IMR-90 (cell line): ENCODE data around the gene STXBP6. TPM values are rescaled to one million over a fixed set of nuclear protein-coding genes. Genes with fewer than 3 reads are reported as not detected.

Experiments
- ATAC-seq: fragments of 200-7000 bp; cut with Tn5 transposase; 2 replicates; pipeline ENCODE4 v1.9.1; 2020; ENCODE audit warnings: low read depth, mild to moderate bottlenecking, moderate library complexity
- BruUV-seq: library from RNA; stranded (reverse); fragments of 400-500 nt; replicated peaks from 2 replicates; lab custom pipeline; 2021; lab: Mats Ljungman, UMichigan
- CTCF ChIA-PET: fragments of 300-600 bp; formaldehyde crosslinking; extraction: SDS; loops from one replicate; lab custom pipeline; 2021; ENCODE audit warnings: antibody characterized with exemption; lab: Yijun Ruan, JAX
- POLR2A ChIA-PET: fragments of 300-600 bp; sonication (Branson Sonifier 250); formaldehyde crosslinking; loops from one replicate; lab custom pipeline; 2022; ENCODE audit warnings: antibody characterized with exemption; ENCODE audit not compliant: unreplicated experiment; lab: Charles Lee
- DNase-seq: peaks from one replicate; pipeline ENCODE4 v3.0.0; 2013
- H2AFZ ChIP-seq: replicated peaks from 2 replicates; pipeline ENCODE3; 2013; ENCODE audit warnings: low read length, mild to moderate bottlenecking; ENCODE audit not compliant: poor library complexity
- H2AK5ac ChIP-seq: 2 replicates; pipeline ENCODE4 v1.6.1; 2013; ENCODE audit warnings: low read depth, low read length, inconsistent platforms
- H2AK9ac ChIP-seq: replicated peaks from 2 replicates; pipeline ENCODE3; 2013; ENCODE audit warnings: mild to moderate bottlenecking, low read depth, low read length, moderate library complexity; ENCODE audit not compliant: poor library complexity
- H2BK120ac ChIP-seq: 2 replicates; pipeline ENCODE4 v1.6.1; 2013; ENCODE audit warnings: low read depth, low read length, inconsistent platforms
- H2BK15ac ChIP-seq: 3 replicates; pipeline ENCODE4 v1.6.1; 2013; ENCODE audit warnings: low read depth, low read length, inconsistent platforms
- H2BK20ac ChIP-seq: 2 replicates; pipeline ENCODE4 v1.6.1; 2013; ENCODE audit warnings: low read depth, mild to moderate bottlenecking, inconsistent platforms, low read length, moderate library complexity
- H2BK5ac ChIP-seq: 2 replicates; pipeline ENCODE4 v1.6.1; 2013; ENCODE audit warnings: mild to moderate bottlenecking, low read depth, low read length, inconsistent platforms; ENCODE audit not compliant: poor library complexity, severe bottlenecking
- H3K14ac ChIP-seq: replicated peaks from 2 replicates; pipeline ENCODE4 v1.6.1; 2013; ENCODE audit warnings: low read depth, low read length, inconsistent platforms
- H3K18ac ChIP-seq: 2 replicates; pipeline ENCODE4 v1.6.1; 2013; ENCODE audit warnings: low read depth, low read length, control low read depth
- H3K23ac ChIP-seq: 2 replicates; pipeline ENCODE4 v1.6.1; 2013; ENCODE audit warnings: low read depth, low read length, inconsistent platforms
- H3K27ac ChIP-seq: 2 replicates; pipeline ENCODE4 v1.5.1; 2013; ENCODE audit warnings: mild to moderate bottlenecking, control low read depth, low read length; ENCODE audit not compliant: insufficient read depth
- H3K27me3 ChIP-seq: 2 replicates; pipeline ENCODE4 v1.6.1; 2013; ENCODE audit warnings: low read length; ENCODE audit not compliant: control insufficient read depth, insufficient read depth
- H3K36me3 ChIP-seq: 2 replicates; pipeline ENCODE4 v1.6.1; 2013; ENCODE audit warnings: low read length, mixed read lengths; ENCODE audit not compliant: control insufficient read depth, insufficient read depth
- H3K4ac ChIP-seq: 2 replicates; pipeline ENCODE4 v1.6.1; 2013; ENCODE audit warnings: low read depth, low read length, inconsistent platforms
- H3K4me1 ChIP-seq: 2 replicates; pipeline ENCODE4 v1.6.1; 2013; ENCODE audit warnings: low read length, mixed read lengths; ENCODE audit not compliant: control insufficient read depth, insufficient read depth
- H3K4me2 ChIP-seq: 2 replicates; pipeline ENCODE4 v1.6.1; 2013; ENCODE audit warnings: low read depth, mild to moderate bottlenecking, control low read depth, low read length, moderate library complexity
- H3K4me3 ChIP-seq: 2 replicates; pipeline ENCODE4 v1.5.1; 2013; ENCODE audit warnings: low read depth, mild to moderate bottlenecking, control low read depth, low read length, moderate library complexity; ENCODE audit not compliant: insufficient read depth
- H3K56ac ChIP-seq: 2 replicates; pipeline ENCODE4 v1.6.1; 2013; ENCODE audit warnings: low read length, inconsistent platforms; ENCODE audit not compliant: insufficient read depth; ENCODE audit errors: extremely low read depth
- H3K79me1 ChIP-seq, 2 experiments: 2 replicates each; pipeline ENCODE4 v1.6.1; 2013; ENCODE audit warnings: low read length in 2 of 2, inconsistent platforms in 1 of 2, low read depth in 1 of 2
- H3K9ac ChIP-seq: 2 replicates; pipeline ENCODE4 v1.6.1; 2013; ENCODE audit warnings: low read depth, low read length, control low read depth
- H3K9me1 ChIP-seq: 2 replicates; pipeline ENCODE4 v1.6.1; 2013; ENCODE audit warnings: low read length, inconsistent platforms; ENCODE audit not compliant: insufficient read depth
- H3K9me3 ChIP-seq: 2 replicates; pipeline ENCODE4 v1.6.1; 2013; ENCODE audit warnings: low read length; ENCODE audit not compliant: control insufficient read depth, insufficient read depth
- H4K20me1 ChIP-seq: 2 replicates; pipeline ENCODE4 v1.6.1; 2013; ENCODE audit warnings: low read length, inconsistent platforms; ENCODE audit not compliant: insufficient read depth
- H4K5ac ChIP-seq: 2 replicates; pipeline ENCODE4 v1.6.1; 2013; ENCODE audit warnings: mild to moderate bottlenecking, low read depth, low read length, control low read depth
- H4K8ac ChIP-seq, 2 experiments: 2 replicates each; pipeline ENCODE4 v1.6.1; 2013; ENCODE audit warnings: low read depth in 2 of 2, low read length in 2 of 2, control low read depth in 1 of 2, inconsistent platforms in 1 of 2
- H4K91ac ChIP-seq: 2 replicates; pipeline ENCODE4 v1.6.1; 2013; ENCODE audit warnings: low read depth, low read length, inconsistent platforms; ENCODE audit not compliant: insufficient read depth
- BHLHE40 ChIP-seq: fragments of 150-350 bp; IDR thresholded peaks from 2 replicates; pipeline ENCODE4 v1.6.1; 2016; ENCODE audit warnings: mild to moderate bottlenecking, low read depth, low read length
- CEBPB ChIP-seq: IDR thresholded peaks from 2 replicates; pipeline ENCODE4 v1.6.1; 2012; ENCODE audit warnings: low read depth, low read length, improper control_type of control experiment
- CHD1 ChIP-seq: IDR thresholded peaks from 2 replicates; pipeline ENCODE4 v1.6.1; 2012; ENCODE audit warnings: low read depth, low read length, improper control_type of control experiment
- ELK1 ChIP-seq: fragments of 150-350 bp; IDR thresholded peaks from 2 replicates; pipeline ENCODE4 v1.6.1; 2016; ENCODE audit warnings: low read depth, mild to moderate bottlenecking, low read length, moderate library complexity, borderline replicate concordance
- MAFK ChIP-seq: IDR thresholded peaks from 2 replicates; pipeline ENCODE4 v1.6.1; 2012; ENCODE audit warnings: low read depth, low read length, improper control_type of control experiment
- MAZ ChIP-seq: IDR thresholded peaks from 2 replicates; pipeline ENCODE4 v1.6.1; 2012; ENCODE audit warnings: low read depth, mild to moderate bottlenecking, low read length, improper control_type of control experiment, moderate library complexity, borderline replicate concordance
- MXI1 ChIP-seq: IDR thresholded peaks from 2 replicates; pipeline ENCODE4 v1.6.1; 2012; ENCODE audit warnings: low read depth, mild to moderate bottlenecking, low read length, moderate library complexity, borderline replicate concordance
- RAD21 ChIP-seq: IDR thresholded peaks from 2 replicates; pipeline ENCODE4 v1.6.1; 2012; ENCODE audit warnings: low read length, improper control_type of control experiment
- RCOR1 ChIP-seq: IDR thresholded peaks from 2 replicates; pipeline ENCODE4 v1.6.1; 2012; ENCODE audit warnings: mild to moderate bottlenecking, low read length, improper control_type of control experiment; ENCODE audit not compliant: insufficient replicate concordance
- WGBS, 2 experiments: methylation state at CpG; one replicate each; pipeline versions ENCODE4 v1.1.5 to v1.1.7; 2013; ENCODE audit warnings: missing lambda C conversion rate in 2 of 2; ENCODE audit not compliant: insufficient read length in 1 of 2; ENCODE audit errors: extremely low coverage in 2 of 2; 5-methylcytosine and 5-hydroxymethylcytosine counted together
- dilution Hi-C: fragments of 300-500 bp; cut with HindIII; formaldehyde crosslinking; loops from one replicate; pipeline ENCODE4 v1.14.3; 2018; ENCODE audit warnings: low sequenced_read_pairs; ENCODE audit not compliant: unreplicated experiment
- in situ Hi-C: fragments of 300-500 bp; cut with MboI; formaldehyde crosslinking; loops from 3 replicates; pipeline ENCODE4 v1.14.3; 2019; ENCODE audit warnings: low sequenced_read_pairs, inconsistent platforms, mixed read lengths
- intact Hi-C: fragments of 100-400 bp; cut with micrococcal nuclease; formaldehyde crosslinking; loops from 2 replicates; pipeline ENCODE4 v1.10.0; 2022
- polyA plus RNA-seq, 3 experiments: library from polyadenylated mRNA; depleted of rRNA; stranded (reverse); fragments of >200 nt; gene quantifications; 2 replicates each; pipeline ENCODE4 v1.2.3, GENCODE V29; 2012; ENCODE audit warnings: low replicate concordance in 1 of 3
- total RNA-seq: library from RNA; depleted of rRNA; stranded (reverse); fragments of >200 nt; gene quantifications from 2 replicates; pipeline ENCODE4 v1.2.3, GENCODE V29; 2012

STXBP6 gene
- total and polyA plus RNA-seq, 2 of the 4 experiments (the other 2 are of a cell fraction) = 14.2 to 14.3 TPM

DNA sequence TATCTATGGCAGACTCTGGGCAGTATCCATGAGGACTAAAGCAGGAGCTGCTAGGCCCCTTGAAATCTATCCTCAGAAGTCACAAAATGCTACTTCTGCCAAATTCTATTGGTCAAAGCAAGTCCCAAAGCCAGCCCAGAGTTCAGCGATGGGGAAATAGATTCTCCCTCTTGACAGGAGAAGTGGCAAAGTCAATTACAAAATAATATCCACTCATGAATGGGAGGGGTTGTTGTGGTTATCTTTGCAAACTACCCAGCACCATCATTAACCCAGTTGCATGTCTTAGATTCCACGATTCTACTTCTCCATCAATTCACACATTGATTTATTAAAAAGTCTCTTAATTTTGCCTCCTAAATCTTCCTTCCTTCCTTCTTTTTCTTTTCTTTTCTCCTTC lies 30.7 kb upstream of the STXBP6 start:
- in situ Hi-C loops = no loop called here
- no peak overlapping the region for H2BK20ac ChIP-seq
- H3K4me1 ChIP-seq = no peaks in the 10 kb centered on the region
- H3K4me2 ChIP-seq = no peak overlapping the region
- no peak overlapping the region for H3K4ac ChIP-seq
- CTCF ChIA-PET = interaction anchor here (0.6 kb wide), 1 partner anchor 96 kb away, joined by 3 read pairs; no protein-coding TSS in a partner anchor
- H2BK5ac ChIP-seq = no peak overlapping the region
- no peak overlapping the region for H3K27ac ChIP-seq
- H3K18ac ChIP-seq = no peak overlapping the region
- no peak overlapping the region for H2AK9ac ChIP-seq
- POLR2A ChIA-PET = interaction anchor here (0.7 kb wide), 1 partner anchor 237 kb away, joined by 6 read pairs; no protein-coding TSS in a partner anchor
- H3K9me3 ChIP-seq = no peaks in the 10 kb centered on the region
- DNase-seq = no peak
- no peak overlapping the region for H2AK5ac ChIP-seq
- no peaks in the 10 kb centered on the region for H3K79me1 ChIP-seq
- no peak overlapping the region for H2BK120ac ChIP-seq
- H3K9me1 ChIP-seq = no peaks in the 10 kb centered on the region
- H4K91ac ChIP-seq = no peak overlapping the region
- H3K36me3 ChIP-seq = no peaks in the 10 kb centered on the region
- H4K8ac ChIP-seq = no peak overlapping the region
- H3K27me3 ChIP-seq = peaks cover 3% of the 10 kb centered on the region; the same call in 1 of the 2 replicates
- no peak overlapping the region for H3K4me3 ChIP-seq
- WGBS, 2 experiments = no CpG with 5 or more reads among the region's 2 CpGs
- no peaks in the 10 kb centered on the region for H4K20me1 ChIP-seq
- H2BK15ac ChIP-seq = no peak overlapping the region
- intact Hi-C loops = no loop called here
- no peak overlapping the region for H3K14ac ChIP-seq
- no peak for ATAC-seq
- H2AFZ ChIP-seq = no peak overlapping the region
- no TSS peak for BruUV-seq
- no peak overlapping the region for H3K23ac ChIP-seq
- H3K56ac ChIP-seq = no peak overlapping the region
- no peak overlapping the region for H4K5ac ChIP-seq
- H3K9ac ChIP-seq = no peak overlapping the region
- dilution Hi-C loops = no loop called here
- TF ChIP-seq MAFK = no peak
- no peak for TF ChIP-seq BHLHE40
- TF ChIP-seq ELK1 = no peak
- TF ChIP-seq CHD1 = no peak
- TF ChIP-seq RCOR1 = no peak
- no peak for TF ChIP-seq RAD21
- no peak for TF ChIP-seq MAZ
- no peak for TF ChIP-seq CEBPB
- no peak for TF ChIP-seq MXI1
